ENCODE measurements around the gene TMEM81.

Gene TMEM81

GRCh38 chr1:205075642-205076155, 8.6 kb downstream of the TMEM81 start:
- DNase-seq, result no peak

GRCh38 chr1:205074513-205074912, 9.7 kb downstream of the TMEM81 start:
- no peak for DNase-seq

- no peak for DNase-seq
Measured at GRCh38 chr1:205074084-205074483, 10.2 kb downstream of the TMEM81 start.

GRCh38 chr1:205073511-205073910, 10.7 kb downstream of the TMEM81 start:
- DNase-seq, result no peak

GRCh38 chr1:205072881-205073280, 11.4 kb downstream of the TMEM81 start:
- DNase-seq, result no peak

- no peak for DNase-seq
Measured at GRCh38 chr1:205072286-205072685, 12.0 kb downstream of the TMEM81 start.

- no peak for DNase-seq
Measured at GRCh38 chr1:205071801-205072200, 12.5 kb downstream of the TMEM81 start.

- no peak for DNase-seq
Measured at GRCh38 chr1:205071028-205071409, 13.2 kb downstream of the TMEM81 start.

GRCh38 chr1:205069371-205070125, 14.7 kb downstream of the TMEM81 start:
- no peak for DNase-seq

GRCh38 chr1:205068457-205069040, 15.7 kb downstream of the TMEM81 start:
- no peak for DNase-seq

GRCh38 chr1:205068001-205068400, 16.3 kb downstream of the TMEM81 start:
- no peak for DNase-seq

GRCh38 chr1:205067031-205067430, 17.2 kb downstream of the TMEM81 start:
- DNase-seq, result no peak

- DNase-seq, result no peak
Measured at GRCh38 chr1:205066141-205066818, 18.0 kb downstream of the TMEM81 start.

GRCh38 chr1:205065666-205066065, 18.6 kb downstream of the TMEM81 start:
- DNase-seq, result no peak

- no peak for DNase-seq
Measured at GRCh38 chr1:205064741-205065316, 19.4 kb downstream of the TMEM81 start.

GRCh38 chr1:205064301-205064700, 20.0 kb downstream of the TMEM81 start:
- no peak for DNase-seq

GRCh38 chr1:205062895-205063294, 21.4 kb downstream of the TMEM81 start:
- DNase-seq, result no peak

GRCh38 chr1:205062319-205062718, 21.9 kb downstream of the TMEM81 start:
- DNase-seq, result no peak

GRCh38 chr1:205061665-205062069, 22.6 kb downstream of the TMEM81 start:
- peak; percentile 63 for DNase-seq

- DNase-seq, result no peak
Measured at GRCh38 chr1:205061227-205061626, 23.0 kb downstream of the TMEM81 start.

- DNase-seq, result no peak
Measured at GRCh38 chr1:205060746-205061145, 23.5 kb downstream of the TMEM81 start.

GRCh38 chr1:205059660-205060059, 24.6 kb downstream of the TMEM81 start:
- DNase-seq, result no peak

- no peak for DNase-seq
Measured at GRCh38 chr1:205058853-205059252, 25.4 kb downstream of the TMEM81 start.

Measured in stimulated activated CD4-positive, alpha-beta T cell treated with anti-CD3 and anti-CD28 coated beads, Interleukin-12 subunit alpha, Interleukin-12 subunit beta, amount 100 ng/mL, for 4 hours (primary cell).